ENCODE results near the gene ZBTB40.

The ZBTB40 gene

GRCh38 chr1:22530715-22531114 lies 79.1 kb downstream of the ZBTB40 start:
- DNase-seq (ENCODE audit: low spot score), result no peak

- no peak for DNase-seq (ENCODE audit: low spot score)
Observed at GRCh38 chr1:22531251-22531650, 79.6 kb downstream of the ZBTB40 start.

DNA sequence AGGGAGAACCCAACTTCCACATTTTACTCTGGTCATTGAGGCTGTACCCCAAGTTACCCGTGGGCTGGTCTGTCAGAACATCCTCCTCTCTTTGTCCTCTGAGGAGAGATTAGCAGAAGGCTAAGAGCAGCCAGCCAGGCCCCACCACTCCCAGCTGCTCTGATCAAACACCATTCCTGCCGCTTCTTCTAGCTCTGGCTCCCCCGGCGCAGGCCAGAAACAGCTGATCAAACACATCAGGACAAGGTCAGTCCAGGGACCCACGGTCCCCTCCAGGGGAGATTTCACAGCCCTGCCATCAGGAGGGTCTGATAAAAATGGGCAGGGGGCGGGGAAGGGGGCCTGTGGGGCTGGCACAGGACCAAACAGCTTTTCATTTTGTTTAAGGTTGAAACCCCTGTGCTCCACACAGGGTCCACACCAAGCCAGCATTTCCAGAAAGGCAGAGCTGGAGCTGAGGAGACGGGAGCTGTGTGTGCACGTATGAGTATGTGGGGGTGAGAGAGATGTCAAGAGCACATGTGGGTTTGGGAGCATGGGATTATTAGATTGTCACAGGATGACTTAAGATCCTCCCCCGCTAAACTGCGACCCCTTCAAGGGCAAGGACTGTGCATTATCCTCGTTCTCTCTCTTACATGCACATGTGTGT lies 81.7 kb downstream of the ZBTB40 start:
- no peak for DNase-seq (ENCODE audit: low spot score)

GRCh38 chr1:22534951-22535350 lies 83.3 kb downstream of the ZBTB40 start:
- no peak for DNase-seq (ENCODE audit: low spot score)

DNA sequence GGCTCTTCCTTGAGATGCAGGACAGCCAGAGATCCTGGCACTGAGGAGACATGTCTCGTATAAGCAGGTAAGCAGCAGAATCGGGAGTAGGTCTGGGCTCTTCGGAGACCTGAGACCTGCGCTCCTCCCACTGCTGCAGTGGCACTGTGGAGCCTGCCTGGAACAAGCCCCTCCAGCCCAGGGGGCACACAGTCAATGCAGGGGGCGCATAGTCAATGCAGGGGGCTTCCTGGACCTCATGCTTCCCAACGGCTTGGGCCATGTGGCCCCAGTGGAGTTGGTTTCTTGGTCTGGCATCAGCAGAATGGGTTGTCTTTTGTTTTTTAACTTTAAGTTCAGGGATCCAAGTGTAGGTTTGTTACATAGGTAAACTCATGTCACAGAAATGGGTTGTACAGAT lies 83.7 kb downstream of the ZBTB40 start:
- no peak for DNase-seq (ENCODE audit: low spot score)

DNA sequence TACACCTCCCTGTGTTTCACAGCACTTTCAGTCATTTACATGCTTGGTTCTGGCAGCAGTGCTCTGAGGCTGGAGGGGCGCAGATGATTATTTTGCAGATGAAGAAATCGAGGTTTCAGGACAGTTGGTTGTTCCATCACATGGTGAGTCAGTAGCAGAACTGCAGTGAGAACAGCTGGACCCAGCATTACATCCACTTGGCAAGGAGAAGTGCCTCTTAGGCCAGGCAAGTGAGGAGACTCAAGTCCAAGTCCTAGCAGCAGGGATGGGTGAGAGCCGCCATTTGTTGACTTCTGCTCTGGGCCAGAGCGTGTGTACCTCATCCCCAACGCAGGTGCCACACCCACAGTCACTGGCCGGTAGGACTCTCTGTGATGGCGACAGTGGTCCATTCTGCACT lies 84.9 kb downstream of the ZBTB40 start:
- no peak for DNase-seq (ENCODE audit: low spot score)

DNA sequence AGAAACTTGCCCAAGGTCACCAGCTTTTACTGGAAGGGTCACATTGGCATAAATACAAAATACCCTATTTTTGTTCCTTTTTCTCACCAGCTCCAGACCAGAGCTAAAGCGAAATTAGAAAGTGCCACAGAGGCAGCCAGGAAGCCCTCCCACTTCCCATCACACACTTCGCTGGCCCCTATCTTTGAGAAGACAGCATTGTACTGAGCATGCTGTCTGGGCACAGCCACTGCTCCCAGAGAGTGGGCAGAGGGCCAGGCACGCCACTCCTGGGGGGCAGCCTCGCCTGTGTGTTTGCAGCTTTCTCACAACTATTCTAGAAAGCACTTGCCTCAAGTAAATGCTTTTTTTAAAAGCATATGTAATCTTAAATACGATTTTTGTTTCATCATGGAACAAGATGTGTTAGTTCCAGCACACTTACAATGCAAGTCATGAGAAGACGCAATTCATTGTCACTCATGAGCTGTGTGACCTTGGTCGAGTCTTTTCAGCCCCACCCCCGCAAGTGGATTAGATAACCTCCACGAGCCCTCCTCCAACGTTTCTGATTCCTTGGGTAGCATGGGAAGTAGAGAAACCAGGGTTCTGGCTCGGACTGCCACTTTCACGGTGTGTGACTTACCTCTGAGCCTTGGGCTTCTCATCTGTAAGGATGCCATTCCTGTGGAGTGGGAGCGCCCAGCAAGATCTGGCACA lies 85.9 kb downstream of the ZBTB40 start:
- no peak for DNase-seq (ENCODE audit: low spot score)

- DNase-seq (ENCODE audit: low spot score), result no peak
Observed at GRCh38 chr1:22539510-22540118, 88.0 kb downstream of the ZBTB40 start.

DNA sequence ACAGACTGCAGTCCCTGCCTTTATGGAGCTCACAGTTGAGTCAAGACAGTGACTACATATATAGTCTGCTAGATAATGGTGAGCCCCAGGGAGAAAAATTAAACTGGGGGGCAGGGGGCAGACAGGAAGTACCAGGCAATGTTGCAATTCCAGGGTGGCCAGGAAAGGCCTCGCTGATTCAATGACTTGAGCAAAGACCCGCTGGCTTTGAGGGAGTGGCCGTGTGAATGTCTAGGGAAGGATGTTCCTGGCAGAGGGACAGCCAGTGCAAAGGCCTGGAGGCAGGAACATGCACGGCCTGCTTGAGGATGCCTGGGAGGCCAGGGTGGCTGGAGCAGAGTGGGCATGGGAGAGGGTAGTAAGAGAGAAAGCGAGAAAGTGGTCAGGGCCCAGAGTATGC lies 88.7 kb downstream of the ZBTB40 start:
- no peak for DNase-seq (ENCODE audit: low spot score)

- DNase-seq (ENCODE audit: low spot score), result no peak
Observed at GRCh38 chr1:22542886-22543285, 91.2 kb downstream of the ZBTB40 start.

- no peak for DNase-seq (ENCODE audit: low spot score)
Observed at GRCh38 chr1:22543679-22544078, 92.0 kb downstream of the ZBTB40 start.

DNA sequence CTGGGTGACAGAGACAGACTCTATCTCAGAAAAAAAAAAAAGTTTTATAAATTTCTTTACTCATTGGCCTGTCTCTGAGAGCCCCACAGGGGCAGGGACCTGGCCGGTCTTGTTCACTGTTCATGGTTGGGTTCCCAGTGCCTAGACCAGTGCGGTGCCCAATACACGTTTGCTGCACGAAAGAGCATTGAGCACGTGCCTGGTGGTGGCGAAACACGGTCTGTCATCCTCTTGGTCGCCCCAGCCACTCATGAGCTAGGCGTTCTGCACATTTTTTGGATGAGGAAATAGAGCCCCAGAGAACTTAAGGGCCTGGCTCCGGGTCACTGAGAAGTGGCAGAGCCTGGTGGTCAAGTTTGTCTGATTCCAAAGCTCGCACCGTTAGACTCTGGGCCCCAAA lies 93.0 kb downstream of the ZBTB40 start:
- DNase-seq (ENCODE audit: low spot score), result no peak

DNA sequence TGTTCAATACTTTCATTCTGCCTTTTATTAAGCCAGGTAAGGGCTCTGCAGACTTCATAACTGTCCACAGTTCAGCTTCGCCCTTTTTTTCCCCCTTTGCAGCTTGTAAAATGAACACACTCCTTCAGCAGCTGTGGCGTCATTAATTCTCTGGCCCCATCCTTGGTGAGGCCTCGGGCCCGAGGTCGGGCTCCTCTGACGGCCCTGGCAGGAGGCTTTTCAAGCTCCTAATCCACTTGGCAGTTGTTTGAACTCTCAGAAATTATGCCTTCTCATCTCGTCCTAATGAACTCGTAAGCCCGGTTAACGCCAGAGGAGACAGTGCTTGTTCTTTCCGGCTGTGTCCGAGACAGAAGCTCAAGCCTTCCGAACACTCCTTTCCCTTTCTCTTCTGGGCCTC lies 93.5 kb downstream of the ZBTB40 start:
- no peak for DNase-seq (ENCODE audit: low spot score)

DNA sequence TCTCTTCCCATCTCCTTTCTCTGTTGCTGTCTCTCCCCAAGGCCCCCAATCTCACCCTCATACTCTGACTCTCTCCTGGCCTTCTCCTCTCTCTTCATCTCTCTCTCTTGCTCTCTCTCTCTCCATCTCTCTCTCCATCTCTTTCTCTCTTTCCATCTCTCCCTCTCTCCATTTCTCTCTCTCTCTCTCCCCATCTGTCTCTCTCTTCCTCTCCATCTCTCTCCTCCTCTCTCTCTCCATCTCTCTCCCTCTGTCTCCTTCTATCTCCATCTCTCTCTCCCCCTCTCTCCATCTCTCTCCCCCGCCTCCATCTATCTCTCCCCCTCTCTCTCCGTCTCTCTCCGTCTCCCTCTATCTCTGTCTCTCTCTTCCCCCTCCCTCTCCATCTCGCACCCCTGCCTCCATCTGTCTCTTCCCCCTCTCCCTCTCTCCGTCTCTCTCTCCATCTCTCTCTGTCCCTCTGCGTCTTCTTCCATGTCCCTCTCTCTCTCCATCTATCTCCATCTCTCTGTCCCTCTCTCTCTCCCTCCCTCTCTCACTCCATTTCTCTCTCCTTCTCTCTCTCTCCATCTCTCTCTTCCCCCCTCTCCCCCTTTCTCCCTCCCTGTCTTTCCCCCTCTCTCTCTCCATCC lies 95.7 kb downstream of the ZBTB40 start:
- DNase-seq (ENCODE audit: low spot score), result no peak

GRCh38 chr1:22547818-22548462 lies 96.3 kb downstream of the ZBTB40 start:
- no peak for DNase-seq (ENCODE audit: low spot score)

- no peak for DNase-seq (ENCODE audit: low spot score)
Observed at GRCh38 chr1:22550021-22550420, 98.4 kb downstream of the ZBTB40 start.

- no peak for DNase-seq (ENCODE audit: low spot score)
Observed at GRCh38 chr1:22551591-22551990, 99.9 kb downstream of the ZBTB40 start.

DNA sequence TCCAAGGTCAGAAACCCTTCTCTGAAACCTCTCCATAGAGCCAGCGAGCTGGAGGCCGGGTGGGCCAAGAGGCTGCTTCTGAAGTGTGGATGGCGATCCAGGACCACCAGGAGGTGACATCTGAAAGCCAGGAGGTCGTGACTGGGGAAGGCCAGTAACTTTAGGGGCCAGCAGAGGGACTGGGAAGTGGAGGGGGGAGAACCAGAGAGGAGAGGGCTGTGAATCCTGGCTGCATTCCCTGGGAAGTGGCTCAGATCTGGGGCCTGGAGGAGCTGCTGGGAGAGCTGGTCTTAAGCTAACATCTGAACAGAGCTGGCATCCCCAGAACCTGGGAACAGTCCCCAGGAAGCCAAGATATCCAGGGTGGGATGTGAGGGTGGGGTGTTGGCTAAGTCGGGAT lies 100.4 kb downstream of the ZBTB40 start:
- DNase-seq (ENCODE audit: low spot score), result no peak

- no peak for DNase-seq (ENCODE audit: low spot score)
Observed at GRCh38 chr1:22553104-22553880, 101.6 kb downstream of the ZBTB40 start.

DNA sequence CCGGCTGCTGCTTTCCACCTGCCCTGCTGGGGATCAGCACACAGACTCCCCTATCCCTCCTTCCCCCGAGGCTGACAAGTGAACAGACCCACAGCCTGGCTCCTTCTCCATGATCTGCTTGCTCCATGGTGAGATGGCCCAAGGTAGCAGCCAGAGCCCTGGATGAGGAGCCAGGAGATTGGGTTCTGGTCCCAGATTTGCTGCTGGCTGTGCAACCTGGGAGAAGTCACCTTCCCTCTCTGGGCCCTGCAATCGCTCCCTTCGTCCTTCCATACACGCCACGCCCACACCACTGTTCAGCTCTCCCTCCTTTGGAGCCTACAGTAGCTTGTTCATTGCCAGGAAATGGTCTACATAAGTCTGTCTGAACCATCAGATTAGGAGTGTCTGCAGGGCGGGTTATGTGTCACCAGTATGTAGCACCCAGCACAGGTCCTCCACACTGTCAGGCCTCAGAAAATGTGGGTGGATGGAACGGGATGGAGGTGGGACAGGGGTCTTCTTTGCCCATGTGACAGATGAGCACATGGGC lies 102.4 kb downstream of the ZBTB40 start:
- no peak for DNase-seq (ENCODE audit: low spot score)

DNA sequence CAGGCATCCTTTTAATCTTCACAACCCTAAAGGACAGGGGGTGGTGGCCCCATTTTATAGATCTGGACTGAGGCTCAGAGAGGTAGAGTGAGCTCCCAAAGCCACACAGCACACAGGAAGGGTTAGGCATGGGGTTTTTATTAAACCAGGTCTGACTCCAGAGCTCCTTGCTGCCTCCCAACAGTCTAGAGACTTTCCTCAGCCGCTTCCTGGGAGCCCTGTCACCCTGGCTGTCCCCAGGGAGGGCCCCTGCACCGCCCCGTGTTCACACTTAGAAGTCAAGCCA lies 103.7 kb downstream of the ZBTB40 start:
- DNase-seq (ENCODE audit: low spot score), result no peak

Data from SW480 (cell line).